Endodermal cell (in vitro differentiated cells): ENCODE data around the gene CD72. TPM values are rescaled to one million over a fixed set of nuclear protein-coding genes. Genes with fewer than 3 reads are reported as not detected.
"Not testable (repeated sequence)": the region's sequence is repeated elsewhere in the genome, so short reads cannot be mapped to it uniquely, and the experiment has no call there.

ENCODE experiments used
- DNase-seq: peaks from one replicate; pipeline ENCODE4 v3.0.0-alpha.2; 2017
- H3K27ac ChIP-seq: 2 replicates; pipeline ENCODE4 v1.5.1; 2013; ENCODE audit warnings: mild to moderate bottlenecking, low read depth, low read length, moderate library complexity
- H3K27me3 ChIP-seq: 2 replicates; pipeline ENCODE4 v1.6.1; 2013; ENCODE audit warnings: mild to moderate bottlenecking, low read length, moderate library complexity; ENCODE audit not compliant: insufficient read depth, control insufficient read depth, poor library complexity, severe bottlenecking
- H3K36me3 ChIP-seq: 2 replicates; pipeline ENCODE4 v1.7.0; 2013; ENCODE audit warnings: mild to moderate bottlenecking, low read length, moderate library complexity; ENCODE audit not compliant: control insufficient read depth, insufficient read depth
- H3K4me1 ChIP-seq: one replicate; pipeline ENCODE4 v1.7.0; 2013; ENCODE audit warnings: low read length; ENCODE audit not compliant: control insufficient read depth, insufficient read depth
- H3K4me3 ChIP-seq: 2 replicates; pipeline ENCODE4 v1.5.1; 2013; ENCODE audit warnings: mild to moderate bottlenecking, low read length, moderate library complexity
- H3K9ac ChIP-seq: 2 replicates; pipeline ENCODE4 v1.6.1; 2013; ENCODE audit warnings: mild to moderate bottlenecking, low read length, moderate library complexity; ENCODE audit not compliant: poor library complexity, severe bottlenecking; ENCODE audit errors: extremely low read depth
- H3K9me3 ChIP-seq: 2 replicates; pipeline ENCODE4 v1.6.1; 2013; ENCODE audit warnings: mild to moderate bottlenecking, low read length, moderate library complexity; ENCODE audit not compliant: control insufficient read depth
- H3K27ac Mint-ChIP-seq: 2 replicates; pipeline ENCODE4 v1.8.0; 2020; ENCODE audit warnings: mixed read lengths
- H3K27me3 Mint-ChIP-seq: 2 replicates; pipeline ENCODE4 v1.8.0; 2021; ENCODE audit warnings: mild to moderate bottlenecking, mixed read lengths; ENCODE audit not compliant: insufficient read depth
- H3K36me3 Mint-ChIP-seq: 2 replicates; pipeline ENCODE4 v1.8.0; 2020; ENCODE audit warnings: low read depth, mixed read lengths
- H3K4me1 Mint-ChIP-seq: 2 replicates; pipeline ENCODE4 v1.8.0; 2020; ENCODE audit warnings: mixed read lengths
- H3K4me3 Mint-ChIP-seq: 2 replicates; pipeline ENCODE4 v1.8.0; 2020; ENCODE audit warnings: mild to moderate bottlenecking, moderate library complexity, mixed read lengths
- H3K9me3 Mint-ChIP-seq: 2 replicates; pipeline ENCODE4 v1.8.0; 2020; ENCODE audit warnings: mild to moderate bottlenecking, mixed read lengths
- WGBS, 2 experiments: methylation state at CpG; one replicate each; pipeline versions ENCODE4 v1.1.5 to v1.1.7; 2013; ENCODE audit warnings: missing lambda C conversion rate in 2 of 2, mixed read lengths in 1 of 2; ENCODE audit not compliant: insufficient coverage in 1 of 2, insufficient read length in 1 of 2; 5-methylcytosine and 5-hydroxymethylcytosine counted together
- total RNA-seq, 2 donors: library from RNA; stranded (reverse); fragmentation: NEBNext Ultra II Directional in 1 of 2; extraction: Animal tissue kit (Norgen Biotek cat#: 25700) in 1 of 2; gene quantifications; 2 replicates in 1 of 2; 3 replicates in 1 of 2; pipeline ENCODE4 v1.2.1, GENCODE V29; 2021
- TF ChIP-seq, protein P1 (sequence below): fragments of 200-600 bp; sonication (generic); conservative IDR thresholded peaks from 2 replicates; pipeline ENCODE4 v1.5.0; 2021; ENCODE audit warnings: antibody characterized with exemption, mild to moderate bottlenecking

Gene CD72
- total RNA-seq, 2 donors from 2014 or later: 2.4 to 6.9 TPM

DNA sequence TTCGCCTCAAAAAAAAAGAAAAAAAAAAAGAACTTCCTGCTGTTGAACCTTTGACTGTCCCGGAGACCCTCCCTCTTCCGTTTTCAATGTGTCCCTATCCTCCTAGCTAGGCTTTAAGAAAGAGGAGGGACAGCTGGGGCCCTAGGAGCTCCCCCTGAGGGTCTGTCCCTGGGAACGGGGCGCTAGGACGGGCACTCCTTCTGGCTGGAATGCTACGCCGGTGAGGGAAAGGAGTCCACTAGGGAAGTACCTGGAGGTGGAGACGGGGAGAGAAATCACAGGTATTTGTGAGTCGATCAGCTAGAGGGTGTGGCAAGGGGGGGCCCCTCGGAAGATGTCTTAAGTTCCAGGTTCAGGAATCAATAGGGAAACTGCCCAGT is 27.9 kb upstream of the CD72 start:
- H3K27ac ChIP-seq: no peak overlapping the region

GRCh38 chr9:35645736-35646135 is 27.5 kb upstream of the CD72 start:
- H3K27ac ChIP-seq: not testable (repeated sequence)
- peak overlapping the region; percentile 93 for H3K27ac Mint-ChIP-seq

More for the DNA sequence above, 27.9 kb upstream of the CD72 start:
- H3K4me3 ChIP-seq: peak overlapping the region; percentile 98
- no peaks in the 10 kb centered on the region for H3K36me3 ChIP-seq
- peaks cover 12% of the 10 kb centered on the region for H3K27me3 Mint-ChIP-seq
- H3K27me3 ChIP-seq: no peaks in the 10 kb centered on the region
- H3K4me3 Mint-ChIP-seq: peak overlapping the region; percentile 80
- peaks cover 2% of the 10 kb centered on the region for H3K9me3 Mint-ChIP-seq
- H3K27ac Mint-ChIP-seq: peak overlapping the region; percentile 93
- H3K36me3 Mint-ChIP-seq: peaks cover 4% of the 10 kb centered on the region
- no peaks in the 10 kb centered on the region for H3K4me1 ChIP-seq
- peak; percentile 91 for DNase-seq
- H3K9ac ChIP-seq: peak overlapping the region; percentile 76
- WGBS, 2 experiments: 5 to 15% methylated on average over 6 to 11 of the region's 11 CpGs
- TF ChIP-seq, protein P1, sequence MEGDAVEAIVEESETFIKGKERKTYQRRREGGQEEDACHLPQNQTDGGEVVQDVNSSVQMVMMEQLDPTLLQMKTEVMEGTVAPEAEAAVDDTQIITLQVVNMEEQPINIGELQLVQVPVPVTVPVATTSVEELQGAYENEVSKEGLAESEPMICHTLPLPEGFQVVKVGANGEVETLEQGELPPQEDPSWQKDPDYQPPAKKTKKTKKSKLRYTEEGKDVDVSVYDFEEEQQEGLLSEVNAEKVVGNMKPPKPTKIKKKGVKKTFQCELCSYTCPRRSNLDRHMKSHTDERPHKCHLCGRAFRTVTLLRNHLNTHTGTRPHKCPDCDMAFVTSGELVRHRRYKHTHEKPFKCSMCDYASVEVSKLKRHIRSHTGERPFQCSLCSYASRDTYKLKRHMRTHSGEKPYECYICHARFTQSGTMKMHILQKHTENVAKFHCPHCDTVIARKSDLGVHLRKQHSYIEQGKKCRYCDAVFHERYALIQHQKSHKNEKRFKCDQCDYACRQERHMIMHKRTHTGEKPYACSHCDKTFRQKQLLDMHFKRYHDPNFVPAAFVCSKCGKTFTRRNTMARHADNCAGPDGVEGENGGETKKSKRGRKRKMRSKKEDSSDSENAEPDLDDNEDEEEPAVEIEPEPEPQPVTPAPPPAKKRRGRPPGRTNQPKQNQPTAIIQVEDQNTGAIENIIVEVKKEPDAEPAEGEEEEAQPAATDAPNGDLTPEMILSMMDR: no peak
- H3K4me1 Mint-ChIP-seq: peaks cover 3% of the 10 kb centered on the region
- H3K9me3 ChIP-seq: no peaks in the 10 kb centered on the region

GRCh38 chr9:35643046-35643445 is 24.8 kb upstream of the CD72 start:
- H3K4me1 Mint-ChIP-seq: no peaks in the 10 kb centered on the region
- no peak overlapping the region for H3K27ac Mint-ChIP-seq
- 88 to 94% methylated on average over 11 to 12 of the region's 12 CpGs for WGBS, 2 experiments

More at GRCh38 chr9:35645736-35646135, 27.5 kb upstream of the CD72 start:
- H3K9me3 Mint-ChIP-seq, H3K4me1 ChIP-seq, H3K27me3 ChIP-seq, H3K4me1 Mint-ChIP-seq, H3K9me3 ChIP-seq, H3K36me3 ChIP-seq, H3K36me3 Mint-ChIP-seq: not testable (repeated sequence)
- DNase-seq: peak; percentile 69
- Histone ChIP-seq H3K4me3 (peak overlapping the region; percentile 98), H3K9ac (peak overlapping the region; percentile 76)
- H3K27me3 Mint-ChIP-seq: peaks cover 12% of the 10 kb centered on the region
- 45 to 80% methylated on average over 3 to 10 of the region's 10 CpGs for WGBS, 2 experiments
- peak overlapping the region; percentile 80 for H3K4me3 Mint-ChIP-seq

DNA sequence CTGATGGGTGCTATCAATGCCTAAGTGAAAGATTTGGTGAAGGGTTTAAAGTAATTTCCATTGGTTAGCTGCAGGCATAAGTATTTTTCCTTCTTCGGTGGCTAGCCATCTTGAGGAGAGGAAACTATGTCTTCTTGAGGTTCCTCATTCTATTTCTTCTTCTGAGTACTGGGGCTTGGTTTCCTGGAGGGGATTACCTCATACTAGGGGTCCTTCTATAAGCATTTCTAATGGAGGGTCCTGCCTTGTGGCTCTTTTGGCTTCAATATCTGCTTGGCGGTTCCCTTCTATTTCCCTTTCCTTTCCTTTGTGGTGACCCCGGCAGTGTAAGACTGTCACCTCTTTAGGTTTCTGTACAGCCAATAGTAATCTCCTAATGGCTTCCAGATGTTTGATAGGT is 23.3 kb upstream of the CD72 start:
- H3K4me3 ChIP-seq, H3K4me1 ChIP-seq, H3K27me3 ChIP-seq, H3K4me3 Mint-ChIP-seq, H3K9ac ChIP-seq, H3K27ac Mint-ChIP-seq, DNase-seq, H3K36me3 ChIP-seq, H3K9me3 ChIP-seq, H3K27ac ChIP-seq, H3K4me1 Mint-ChIP-seq, H3K27me3 Mint-ChIP-seq: not testable (repeated sequence)
- Mint-ChIP-seq H3K36me3 (peaks cover 15% of the 10 kb centered on the region), H3K9me3 (peaks cover 20% of the 10 kb centered on the region)
- 100% methylated on average over 1 to 3 of the region's 3 CpGs for WGBS, 2 experiments

More at GRCh38 chr9:35643046-35643445, 24.8 kb upstream of the CD72 start:
- Mint-ChIP-seq H3K9me3 (peaks cover 8% of the 10 kb centered on the region), H3K4me3 (no peak overlapping the region), H3K36me3 (peaks cover 15% of the 10 kb centered on the region), H3K27me3 (peaks cover 7% of the 10 kb centered on the region)
- H3K4me1 ChIP-seq: no peaks in the 10 kb centered on the region
- H3K4me3 ChIP-seq: no peak overlapping the region
- no peak overlapping the region for H3K27ac ChIP-seq
- H3K27me3 ChIP-seq: no peaks in the 10 kb centered on the region
- H3K9ac ChIP-seq: no peak overlapping the region
- DNase-seq: no peak
- TF ChIP-seq, protein P1: no peak
- H3K9me3 ChIP-seq: no peaks in the 10 kb centered on the region
- no peaks in the 10 kb centered on the region for H3K36me3 ChIP-seq

DNA sequence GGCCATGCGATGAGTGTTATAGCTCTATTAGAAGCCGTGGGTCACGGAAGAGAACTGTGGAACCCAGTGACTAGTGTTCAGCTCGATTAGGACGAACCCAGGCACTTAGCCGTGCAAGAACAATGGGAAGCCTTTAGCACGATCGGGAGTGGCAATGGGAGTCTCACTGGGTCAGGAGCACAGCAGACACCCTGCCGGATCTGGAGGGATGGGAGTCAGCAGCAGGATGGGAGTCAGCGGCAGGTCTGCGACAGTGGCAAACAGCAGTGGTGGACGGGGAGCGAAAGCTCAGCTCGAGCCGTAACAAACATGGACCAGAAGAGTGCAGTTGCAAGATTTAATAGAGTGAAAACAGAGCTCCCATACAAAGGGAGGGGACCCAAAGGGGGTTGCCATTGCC is 22.2 kb upstream of the CD72 start:
- peaks cover 20% of the 10 kb centered on the region for H3K9me3 Mint-ChIP-seq
- peaks cover 15% of the 10 kb centered on the region for H3K36me3 Mint-ChIP-seq
- H3K27ac ChIP-seq, DNase-seq, H3K9me3 ChIP-seq, H3K4me3 Mint-ChIP-seq, H3K4me3 ChIP-seq, H3K27ac Mint-ChIP-seq, H3K4me1 Mint-ChIP-seq, H3K36me3 ChIP-seq, H3K4me1 ChIP-seq, H3K27me3 ChIP-seq, H3K9ac ChIP-seq, H3K27me3 Mint-ChIP-seq: not testable (repeated sequence)
- WGBS, 2 experiments: 95 to 97% methylated on average over 15 of the region's 15 CpGs
